Mononuclear cell (primary cell): ENCODE results near the gene ATAT1. TPM values are rescaled to one million over a fixed set of nuclear protein-coding genes. Genes with fewer than 3 reads are reported as not detected.

Source experiments
- H3K27me3 ChIP-seq: 2 replicates; pipeline ENCODE4 v1.6.0; 2011; ENCODE audit warnings: low read length, control low read depth; ENCODE audit not compliant: insufficient read depth
- H3K4me1 ChIP-seq: 2 replicates; pipeline ENCODE4 v1.5.1; 2011; ENCODE audit warnings: mild to moderate bottlenecking, low read length, control low read depth; ENCODE audit not compliant: insufficient read depth
- H3K4me3 ChIP-seq: 2 replicates; pipeline ENCODE4 v1.5.1; 2011; ENCODE audit warnings: mild to moderate bottlenecking, low read length, moderate library complexity
- H3K9me3 ChIP-seq: 2 replicates; pipeline ENCODE4 v1.5.1; 2011; ENCODE audit warnings: low read depth, mild to moderate bottlenecking, control low read depth, low read length
- total RNA-seq: library from RNA; depleted of rRNA; stranded (reverse); fragments of >200 nt; gene quantifications from one replicate; pipeline ENCODE4 v1.2.3, GENCODE V29; 2012

The ATAT1 gene
- total RNA-seq, 1 donor, result 0.94 TPM

- no peaks in the 10 kb centered on the region for H3K9me3 ChIP-seq
- peak overlapping the region; percentile 90 for H3K4me3 ChIP-seq
- no peaks in the 10 kb centered on the region for H3K27me3 ChIP-seq
- H3K4me1 ChIP-seq, result peaks cover 26% of the 10 kb centered on the region
Observed at GRCh38 chr6:30618270-30618797, 8.3 kb upstream of the ATAT1 start.

- H3K9me3 ChIP-seq, result no peaks in the 10 kb centered on the region
- no peak overlapping the region for H3K4me3 ChIP-seq
- H3K27me3 ChIP-seq, result no peaks in the 10 kb centered on the region
- peaks cover 13% of the 10 kb centered on the region for H3K4me1 ChIP-seq
Observed at GRCh38 chr6:30619561-30619960, 7.1 kb upstream of the ATAT1 start.

GRCh38 chr6:30625511-30625910 lies 1.2 kb upstream of the ATAT1 start:
- Histone ChIP-seq H3K9me3 (no peaks in the 10 kb centered on the region), H3K4me3 (no peak overlapping the region), H3K4me1 (peaks cover 19% of the 10 kb centered on the region), H3K27me3 (no peaks in the 10 kb centered on the region)

GRCh38 chr6:30635834-30636233 lies 9.2 kb downstream of the ATAT1 start:
- H3K27me3 ChIP-seq, result no peaks in the 10 kb centered on the region
- H3K9me3 ChIP-seq, result no peaks in the 10 kb centered on the region
- H3K4me3 ChIP-seq, result no peak overlapping the region
- H3K4me1 ChIP-seq, result no peaks in the 10 kb centered on the region

- Histone ChIP-seq H3K9me3 (no peaks in the 10 kb centered on the region), H3K27me3 (no peaks in the 10 kb centered on the region), H3K4me3 (no peak overlapping the region), H3K4me1 (peaks cover 23% of the 10 kb centered on the region)
Observed at GRCh38 chr6:30640481-30640880, 13.8 kb downstream of the ATAT1 start.

GRCh38 chr6:30641048-30641447 lies 14.4 kb downstream of the ATAT1 start:
- H3K4me3 ChIP-seq, result no peak overlapping the region

GRCh38 chr6:30643656-30644055 lies 17.0 kb downstream of the ATAT1 start:
- H3K4me1 ChIP-seq, result peaks cover 44% of the 10 kb centered on the region
- no peak overlapping the region for H3K4me3 ChIP-seq
- H3K9me3 ChIP-seq, result no peaks in the 10 kb centered on the region
- no peaks in the 10 kb centered on the region for H3K27me3 ChIP-seq

More at GRCh38 chr6:30641048-30641447, 14.4 kb downstream of the ATAT1 start:
- peaks cover 29% of the 10 kb centered on the region for H3K4me1 ChIP-seq
- H3K9me3 ChIP-seq, result no peaks in the 10 kb centered on the region
- no peaks in the 10 kb centered on the region for H3K27me3 ChIP-seq

GRCh38 chr6:30644769-30645168 lies 18.1 kb downstream of the ATAT1 start:
- no peaks in the 10 kb centered on the region for H3K9me3 ChIP-seq
- H3K27me3 ChIP-seq, result no peaks in the 10 kb centered on the region
- peaks cover 44% of the 10 kb centered on the region for H3K4me1 ChIP-seq
- no peak overlapping the region for H3K4me3 ChIP-seq

- Histone ChIP-seq H3K9me3 (no peaks in the 10 kb centered on the region), H3K27me3 (no peaks in the 10 kb centered on the region), H3K4me1 (peaks cover 44% of the 10 kb centered on the region), H3K4me3 (no peak overlapping the region)
Observed at GRCh38 chr6:30645989-30646388, 19.3 kb downstream of the ATAT1 start.

GRCh38 chr6:30646450-30647241 lies 20.0 kb downstream of the ATAT1 start, which contains the start of gene C6orf136:
C6orf136 (plus strand) TSS chr6:30647133; CDS start chr6:30647232, 99 bp downstream.
- no peaks in the 10 kb centered on the region for H3K9me3 ChIP-seq
- peaks cover 44% of the 10 kb centered on the region for H3K4me1 ChIP-seq
- peak within 1 kb of the TSS; percentile 91 for H3K4me3 ChIP-seq
- H3K27me3 ChIP-seq, result no peaks in the 10 kb centered on the region

GRCh38 chr6:30647242-30648116 lies 20.8 kb downstream of the ATAT1 start:
- H3K4me1 ChIP-seq, result peaks cover 44% of the 10 kb centered on the region
- peak overlapping the region; percentile 91 for H3K4me3 ChIP-seq

GRCh38 chr6:30651143-30651542 lies 24.5 kb downstream of the ATAT1 start:
- peaks cover 14% of the 10 kb centered on the region for H3K4me1 ChIP-seq
- no peaks in the 10 kb centered on the region for H3K27me3 ChIP-seq
- H3K9me3 ChIP-seq, result no peaks in the 10 kb centered on the region
- H3K4me3 ChIP-seq, result no peak overlapping the region

More at GRCh38 chr6:30647242-30648116, 20.8 kb downstream of the ATAT1 start:
- H3K27me3 ChIP-seq, result no peaks in the 10 kb centered on the region
- no peaks in the 10 kb centered on the region for H3K9me3 ChIP-seq

GRCh38 chr6:30654798-30655742 lies 28.4 kb downstream of the ATAT1 start:
- no peak overlapping the region for H3K4me3 ChIP-seq
- H3K27me3 ChIP-seq, result no peaks in the 10 kb centered on the region
- H3K4me1 ChIP-seq, result peaks cover 7% of the 10 kb centered on the region
- H3K9me3 ChIP-seq, result no peaks in the 10 kb centered on the region

GRCh38 chr6:30655743-30656094 lies 29.0 kb downstream of the ATAT1 start:
- Histone ChIP-seq H3K9me3 (no peaks in the 10 kb centered on the region), H3K27me3 (no peaks in the 10 kb centered on the region), H3K4me1 (peaks cover 7% of the 10 kb centered on the region), H3K4me3 (no peak overlapping the region)
